Testis (tissue), 2 donors: ENCODE measurements around the gene RFC5.

Experiments
- POLR2A ChIP-seq: fragments of 450-650 bp; IDR thresholded peaks from one replicate; pipeline ENCODE4 v1.6.1; 2017; ENCODE audit warnings: antibody characterized with exemption, mild to moderate bottlenecking, moderate library complexity
- TF ChIP-seq, protein P1 (sequence below), 3 experiments: fragments of 450-650 bp in 2 of 3; fragments of 200-600 bp in 1 of 3; sonication (generic) in 1 of 3; IDR thresholded peaks; one replicate each; pipeline ENCODE4 v1.5.1; 2016 to 2019; ENCODE audit warnings: antibody characterized with exemption in 3 of 3, mild to moderate bottlenecking in 2 of 3, moderate library complexity in 1 of 3

GRCh38 chr12:118073768-118074167, 57.3 kb downstream of the RFC5 start:
- TF ChIP-seq, protein P1, sequence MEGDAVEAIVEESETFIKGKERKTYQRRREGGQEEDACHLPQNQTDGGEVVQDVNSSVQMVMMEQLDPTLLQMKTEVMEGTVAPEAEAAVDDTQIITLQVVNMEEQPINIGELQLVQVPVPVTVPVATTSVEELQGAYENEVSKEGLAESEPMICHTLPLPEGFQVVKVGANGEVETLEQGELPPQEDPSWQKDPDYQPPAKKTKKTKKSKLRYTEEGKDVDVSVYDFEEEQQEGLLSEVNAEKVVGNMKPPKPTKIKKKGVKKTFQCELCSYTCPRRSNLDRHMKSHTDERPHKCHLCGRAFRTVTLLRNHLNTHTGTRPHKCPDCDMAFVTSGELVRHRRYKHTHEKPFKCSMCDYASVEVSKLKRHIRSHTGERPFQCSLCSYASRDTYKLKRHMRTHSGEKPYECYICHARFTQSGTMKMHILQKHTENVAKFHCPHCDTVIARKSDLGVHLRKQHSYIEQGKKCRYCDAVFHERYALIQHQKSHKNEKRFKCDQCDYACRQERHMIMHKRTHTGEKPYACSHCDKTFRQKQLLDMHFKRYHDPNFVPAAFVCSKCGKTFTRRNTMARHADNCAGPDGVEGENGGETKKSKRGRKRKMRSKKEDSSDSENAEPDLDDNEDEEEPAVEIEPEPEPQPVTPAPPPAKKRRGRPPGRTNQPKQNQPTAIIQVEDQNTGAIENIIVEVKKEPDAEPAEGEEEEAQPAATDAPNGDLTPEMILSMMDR (IDR thresholded peaks at IDR 0.05) = no peak
- TF ChIP-seq POLR2A = no peak
